ENCODE measurements around the gene FGL2. TPM values are rescaled to one million over a fixed set of nuclear protein-coding genes. Genes with fewer than 3 reads are reported as not detected.
"Not testable (repeated sequence)": the region's sequence is repeated elsewhere in the genome, so short reads cannot be mapped to it uniquely, and the experiment has no call there.

The FGL2 gene
- polyA plus RNA-seq (ENCODE audit: insufficient read length), result 56.0 TPM
- long read RNA-seq, donor 1, full-length matches to known transcripts, result 29 of 29 reads
- long read RNA-seq, donor 1, partial matches to known transcripts, result 0 of 29 reads
- long read RNA-seq, donor 1, other reads (novel, unspliced or antisense), result 0 of 29 reads
- long read RNA-seq, donor 2, full-length matches to known transcripts, result 15 of 15 reads
- long read RNA-seq, donor 2, partial matches to known transcripts, result 0 of 15 reads
- long read RNA-seq, donor 2, other reads (novel, unspliced or antisense), result 0 of 15 reads
- long read RNA-seq, donor 3, full-length matches to known transcripts, result 31 of 31 reads
- long read RNA-seq, donor 3, partial matches to known transcripts, result 0 of 31 reads
- long read RNA-seq, donor 3, other reads (novel, unspliced or antisense), result 0 of 31 reads
- long read RNA-seq, donor 4, transcript FGL2-202 (1 exons, 989 nt), result major isoform, 5 of 5 reads
- long read RNA-seq, donor 4, partial matches to known transcripts, result 0 of 5 reads
- long read RNA-seq, donor 4, other reads (novel, unspliced or antisense), result 0 of 5 reads
- long read RNA-seq, donor 5, full-length matches to known transcripts, result 47 of 47 reads
- long read RNA-seq, donor 5, partial matches to known transcripts, result 0 of 47 reads
- long read RNA-seq, donor 5, other reads (novel, unspliced or antisense), result 0 of 47 reads
- long read RNA-seq, donor 6, full-length matches to known transcripts, result 29 of 29 reads
- long read RNA-seq, donor 6, partial matches to known transcripts, result 0 of 29 reads
- long read RNA-seq, donor 6, other reads (novel, unspliced or antisense), result 0 of 29 reads
- long read RNA-seq, donor 7, full-length matches to known transcripts, result 66 of 66 reads
- long read RNA-seq, donor 7, partial matches to known transcripts, result 0 of 66 reads
- long read RNA-seq, donor 7, other reads (novel, unspliced or antisense), result 0 of 66 reads
- long read RNA-seq, donor 8, full-length matches to known transcripts, result 25 of 25 reads
- long read RNA-seq, donor 8, partial matches to known transcripts, result 0 of 25 reads
- long read RNA-seq, donor 8, other reads (novel, unspliced or antisense), result 0 of 25 reads

- no peak for DNase-seq
Observed at GRCh38 chr7:77199013-77199966, at the start of gene FGL2. Gene FGL2 (minus strand): TSS chr7:77199819. CDS start chr7:77199793, 26 bp downstream.

DNA sequence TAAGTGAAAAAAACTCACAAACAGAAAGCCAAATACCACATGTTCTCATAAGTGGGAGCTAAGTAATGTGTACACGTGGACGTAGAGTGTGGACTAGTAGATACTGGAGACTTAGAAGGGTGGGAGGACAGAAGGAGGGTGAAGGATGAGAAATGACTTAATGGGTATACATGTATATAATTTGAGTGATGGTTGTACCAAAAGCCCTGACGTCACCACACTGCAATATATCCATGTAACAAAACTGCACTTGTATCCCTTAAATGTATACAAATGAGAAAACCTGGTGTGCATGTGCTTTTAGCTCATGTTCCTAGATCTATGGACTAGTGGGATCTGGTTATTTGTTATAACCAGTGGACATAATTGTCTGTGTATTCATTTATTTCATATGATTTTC is 48.5 kb upstream of the FGL2 start:
- DNase-seq, result no peak

GRCh38 chr7:77247206-77247850 is 47.7 kb upstream of the FGL2 start:
- peak; percentile 37 for DNase-seq

DNA sequence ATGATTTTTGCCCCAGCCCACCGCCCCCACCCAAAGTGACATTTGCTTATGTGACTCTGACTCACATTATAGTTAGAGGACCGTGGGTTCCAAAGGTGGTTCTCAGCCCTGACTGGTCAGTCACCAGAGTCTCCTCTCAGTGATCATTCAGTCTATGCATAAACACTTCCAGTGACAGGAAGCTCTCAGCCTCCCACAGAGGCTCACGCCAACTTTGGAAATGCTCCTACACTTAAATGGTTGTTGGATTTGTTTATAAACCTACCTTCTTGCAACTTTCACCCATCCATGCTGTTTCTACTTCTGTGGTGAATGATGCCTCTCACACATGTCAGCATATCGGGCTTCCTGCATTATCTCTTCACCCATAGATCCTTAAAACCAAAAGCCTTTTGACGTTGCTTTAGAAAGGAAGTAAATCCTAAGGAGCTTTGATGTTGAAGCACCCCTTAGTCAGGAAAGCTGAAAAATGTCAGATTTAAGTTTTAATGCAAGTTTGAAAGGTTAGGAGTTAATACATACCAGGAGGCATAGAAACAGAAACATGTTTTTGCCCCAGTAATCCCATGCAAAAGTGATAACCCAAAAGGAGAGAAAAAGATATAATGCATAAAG is 46.5 kb upstream of the FGL2 start:
- DNase-seq, result no peak

DNA sequence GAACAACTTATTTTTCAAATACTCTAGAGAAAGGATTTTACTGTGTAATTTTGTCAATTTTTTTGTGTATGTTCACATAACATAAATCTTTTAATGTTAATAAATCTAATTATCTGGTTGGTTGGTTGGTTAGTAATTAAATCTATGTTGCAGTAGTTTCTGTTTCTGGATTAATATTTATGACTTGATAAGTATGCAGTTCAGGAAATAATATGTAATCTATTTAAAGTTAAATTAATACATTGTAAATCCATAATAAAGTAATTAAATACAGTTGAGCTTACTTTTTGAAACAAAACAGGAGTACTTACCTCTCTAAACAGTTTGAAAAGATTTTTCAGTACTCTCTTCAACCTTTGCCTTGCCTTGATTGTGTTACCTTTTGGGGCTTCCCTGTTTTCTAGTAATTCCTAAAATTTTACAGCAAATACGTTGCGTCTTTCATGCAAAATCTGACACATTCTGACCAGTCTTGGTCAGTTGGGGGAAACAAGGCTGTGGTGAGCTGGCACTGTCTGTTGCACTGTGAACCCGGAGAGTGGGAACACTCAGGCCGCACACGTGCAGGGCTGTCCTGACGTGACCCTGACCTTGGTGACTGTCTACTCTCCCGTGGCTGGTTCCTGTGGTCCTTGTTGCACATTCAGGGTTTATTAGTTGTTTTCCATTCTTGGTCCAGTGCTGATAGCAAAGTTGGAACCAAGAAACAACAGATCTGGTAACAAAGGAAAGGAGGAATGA is 45.6 kb upstream of the FGL2 start:
- DNase-seq, result no peak

GRCh38 chr7:77244222-77244934 is 44.8 kb upstream of the FGL2 start:
- no peak for DNase-seq

- DNase-seq, result no peak
Observed at GRCh38 chr7:77242554-77242953, 42.9 kb upstream of the FGL2 start.

- DNase-seq, result no peak
Observed at GRCh38 chr7:77242068-77242467, 42.4 kb upstream of the FGL2 start.

- DNase-seq, result no peak
Observed at GRCh38 chr7:77239471-77239870, 39.9 kb upstream of the FGL2 start.

GRCh38 chr7:77238703-77239136 is 39.1 kb upstream of the FGL2 start:
- no peak for DNase-seq

GRCh38 chr7:77235276-77235675 is 35.7 kb upstream of the FGL2 start:
- no peak for DNase-seq

DNA sequence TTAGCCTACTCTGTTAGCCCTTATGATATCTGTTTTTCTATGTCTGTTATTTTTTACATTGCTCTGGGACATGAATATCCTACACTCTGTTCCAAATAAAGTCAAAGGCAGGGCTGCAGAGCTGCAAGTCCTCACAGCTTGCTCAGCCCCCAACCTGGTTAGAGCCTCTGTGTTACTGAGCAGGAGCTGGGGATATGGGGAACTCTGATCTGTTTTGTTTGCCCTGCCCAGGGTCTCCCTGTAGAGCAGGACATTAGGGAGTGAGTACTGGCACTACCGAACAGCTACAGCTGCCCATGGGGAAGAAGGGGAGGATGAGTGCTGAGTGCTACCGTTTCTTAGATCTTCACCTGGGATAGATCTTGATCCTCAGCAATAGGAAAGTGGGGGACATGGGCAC is 32.8 kb upstream of the FGL2 start:
- no peak for DNase-seq

DNA sequence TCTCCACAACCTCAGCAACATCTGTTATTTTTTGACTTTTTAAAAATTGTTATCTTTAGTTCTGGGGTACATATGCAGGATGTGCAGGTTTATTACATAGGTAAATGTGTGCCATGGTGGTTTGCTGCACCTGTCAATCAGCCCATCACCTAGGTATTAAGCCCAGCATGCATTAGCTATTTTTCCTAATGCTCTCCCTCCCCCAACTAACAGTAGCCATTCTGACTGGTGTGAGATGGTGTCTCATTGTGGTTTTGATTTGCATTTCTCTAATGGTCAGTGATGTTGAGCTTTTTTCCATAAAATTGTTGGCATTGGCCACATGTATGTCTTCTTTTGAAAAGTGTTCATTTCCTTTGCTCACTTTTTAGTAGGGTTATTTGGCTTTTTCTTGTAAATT is 29.2 kb upstream of the FGL2 start:
- DNase-seq, result not testable (repeated sequence)

DNA sequence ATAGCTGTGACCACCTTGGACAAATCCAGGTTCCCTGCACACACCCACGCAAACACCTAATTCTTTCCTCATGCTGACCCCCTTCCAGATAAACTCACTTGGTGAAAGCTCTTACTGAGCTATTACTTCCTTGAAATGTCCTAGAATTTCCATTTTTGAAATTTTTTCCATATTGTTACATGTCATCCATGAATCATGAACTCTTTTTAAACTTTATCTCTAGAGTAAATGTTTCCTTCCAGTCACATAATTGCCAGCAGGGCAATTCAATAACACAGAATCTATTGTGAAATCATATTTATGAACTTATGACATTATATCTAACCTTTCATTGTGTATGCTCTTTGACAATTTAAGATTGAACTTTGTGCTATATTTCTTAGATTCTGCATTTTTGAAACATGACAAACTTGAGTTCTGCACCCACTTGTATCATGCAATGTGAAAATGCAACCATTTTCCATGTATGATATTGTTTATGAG is 26.8 kb upstream of the FGL2 start:
- DNase-seq, result no peak

DNA sequence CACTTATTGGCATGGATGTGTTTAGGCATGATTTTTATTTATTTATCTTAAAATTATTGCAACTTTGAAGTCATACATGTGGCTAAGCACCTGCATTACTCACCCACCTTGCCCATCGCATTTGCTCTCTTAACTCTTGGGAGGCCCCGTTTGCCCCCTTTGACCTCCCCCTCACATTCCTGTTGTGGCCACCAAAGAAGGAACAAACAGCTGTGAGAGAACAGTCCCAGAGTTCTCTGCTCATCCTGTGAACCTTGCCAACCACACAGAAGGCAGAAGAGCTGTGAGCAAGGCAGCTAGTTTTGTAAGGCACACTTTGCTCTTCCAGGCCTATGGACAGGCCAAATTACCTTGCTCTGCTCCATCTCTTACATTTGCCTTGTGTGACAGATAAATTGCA is 23.6 kb upstream of the FGL2 start:
- DNase-seq, result no peak

DNA sequence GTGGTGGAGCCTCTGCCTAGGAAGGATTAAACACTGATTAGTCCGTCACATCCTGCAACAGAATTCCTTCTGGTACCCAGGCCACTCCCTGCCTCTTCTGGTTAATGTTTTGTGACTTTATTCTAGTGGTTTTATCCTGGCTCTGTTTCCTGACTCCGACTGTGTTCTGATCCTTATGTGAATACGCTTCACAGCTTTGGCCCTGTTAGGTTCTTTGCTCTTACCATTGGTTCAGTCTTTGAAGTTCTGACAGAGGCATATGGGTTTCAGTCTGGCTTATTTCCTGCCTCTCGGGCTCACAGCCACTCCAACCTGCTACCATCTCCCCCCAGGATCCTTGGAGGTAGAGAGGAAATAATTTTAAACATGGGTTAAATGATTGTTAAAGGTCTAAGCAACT is 23.2 kb upstream of the FGL2 start:
- no peak for DNase-seq

GRCh38 chr7:77222065-77222464 is 22.4 kb upstream of the FGL2 start:
- DNase-seq, result no peak

GRCh38 chr7:77219701-77220331 is 20.2 kb upstream of the FGL2 start:
- DNase-seq, result not testable (repeated sequence)
